ENCODE results near the gene AGBL1.

The AGBL1 gene

GRCh38 chr15:86079508-86080266, at the start of gene AGBL1:
TSS of gene AGBL1 (plus strand) at chr15:86079871.
- no peak for DNase-seq (ENCODE audit: low read depth in 2 of 2)

DNA sequence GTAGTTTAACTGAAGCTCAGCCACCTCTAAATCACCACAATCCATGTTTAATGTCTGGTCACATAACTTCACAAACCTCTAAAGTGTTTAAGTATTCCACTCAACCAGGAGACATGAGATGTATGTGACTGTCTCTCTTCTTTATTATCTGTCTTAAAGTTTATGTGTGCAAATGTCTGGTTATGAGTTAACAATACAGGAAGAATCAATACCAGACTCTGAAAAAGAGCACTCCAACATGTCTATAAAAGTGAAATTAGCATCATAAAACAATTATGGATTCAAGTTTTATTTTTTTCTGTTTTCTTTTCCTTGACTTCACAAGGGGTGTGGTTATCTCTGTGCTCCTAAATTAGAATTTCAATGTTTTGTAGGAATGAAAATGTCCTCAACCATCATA, 44.8 kb upstream of the AGBL1 start:
- no peak for DNase-seq (ENCODE audit: low read depth in 2 of 2)

DNA sequence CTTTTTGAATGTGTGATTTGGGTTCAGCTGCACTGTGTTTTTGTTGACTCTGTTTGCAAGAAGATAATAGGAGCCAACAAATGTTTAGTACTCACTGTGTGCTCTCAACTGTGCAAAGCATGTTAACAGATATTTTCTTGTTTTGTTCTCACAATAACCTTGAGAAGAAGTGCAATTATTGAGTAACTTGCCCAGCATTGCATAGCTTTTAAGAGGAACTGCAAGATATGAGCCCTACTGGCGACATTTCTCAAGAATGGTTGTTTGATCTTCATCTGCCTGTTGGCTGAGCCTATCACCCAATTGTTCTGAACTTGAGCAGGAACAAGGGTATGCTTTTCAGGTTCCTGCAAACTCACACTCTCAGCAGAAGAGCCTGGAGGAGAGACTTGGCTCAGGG, 43.4 kb upstream of the AGBL1 start:
- DNase-seq (ENCODE audit: low read depth in 2 of 2): no peak

DNA sequence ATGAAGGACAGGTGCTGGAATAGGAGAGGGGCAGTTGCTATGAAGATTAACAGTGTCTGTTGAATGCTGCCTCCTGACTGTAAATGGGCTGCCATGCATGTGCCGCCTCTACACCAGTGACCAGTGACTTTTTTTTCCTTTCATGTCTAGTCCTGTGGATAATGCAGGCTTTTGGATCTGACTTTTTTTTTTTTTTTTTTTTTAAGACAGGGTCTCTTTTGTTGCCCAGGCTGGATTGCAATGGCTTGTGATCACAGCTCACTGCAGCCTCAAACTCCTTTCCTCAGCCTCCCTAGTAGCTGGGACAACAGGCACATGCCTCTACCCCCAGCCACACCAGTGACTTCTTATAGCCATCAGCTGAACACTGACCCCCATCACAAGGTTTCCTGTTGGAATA, 41.2 kb upstream of the AGBL1 start:
- DNase-seq (ENCODE audit: low read depth in 2 of 2): no peak

DNA sequence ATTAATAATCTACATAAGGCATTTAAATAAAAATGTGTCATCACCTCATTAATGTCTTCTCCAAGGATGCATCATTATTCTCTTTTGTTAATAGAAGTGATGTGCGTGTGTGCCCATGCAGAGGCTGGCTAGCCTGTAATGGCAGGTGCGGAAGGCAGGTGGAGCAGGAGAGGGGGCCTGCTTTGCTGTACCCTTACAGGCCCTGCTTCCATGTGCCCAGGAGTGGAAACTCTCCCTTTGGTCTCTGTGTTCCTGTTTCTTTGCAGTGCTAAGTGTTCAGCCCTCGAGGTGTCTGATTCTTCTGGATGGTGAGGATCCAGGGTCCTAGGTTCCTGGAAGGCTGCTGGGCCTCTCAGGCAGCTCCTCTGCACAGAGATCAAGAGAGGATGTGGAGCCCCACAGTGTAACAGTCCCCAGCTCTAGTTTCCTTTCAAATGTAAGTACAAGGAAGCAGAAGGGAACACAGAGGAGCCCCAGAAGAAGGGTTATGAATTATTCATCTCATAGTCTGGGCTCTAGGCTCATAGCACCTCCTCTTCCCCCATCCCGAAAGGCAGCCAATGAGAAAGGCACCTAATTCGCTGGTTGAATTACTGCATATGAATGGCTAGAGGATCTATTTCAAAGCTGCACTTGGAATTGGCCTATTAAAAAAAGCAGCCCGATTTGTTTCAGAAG, 39.2 kb upstream of the AGBL1 start:
- no peak for DNase-seq (ENCODE audit: low read depth in 2 of 2)

DNA sequence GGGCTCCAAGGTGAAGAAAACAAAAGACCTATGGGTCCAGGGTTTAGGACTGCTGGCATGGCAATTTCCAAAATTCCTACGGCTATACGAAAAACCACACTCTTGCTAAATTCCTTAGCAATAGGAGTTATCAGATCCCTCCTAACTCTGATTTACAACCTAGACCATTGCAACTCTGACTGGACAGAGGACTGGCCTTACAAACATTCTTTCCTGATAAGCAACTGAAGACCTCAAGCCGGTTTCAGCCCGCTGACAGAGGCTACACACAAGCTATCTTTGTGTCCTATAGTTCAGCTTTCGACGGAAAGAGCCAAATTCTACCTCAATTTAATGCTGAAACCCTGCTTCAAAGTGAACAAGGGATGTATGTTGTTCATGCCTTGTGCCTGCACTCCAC, 38.3 kb upstream of the AGBL1 start:
- no peak for DNase-seq (ENCODE audit: low read depth in 2 of 2)

GRCh38 chr15:86042226-86042625, 37.4 kb upstream of the AGBL1 start:
- DNase-seq (ENCODE audit: low read depth in 2 of 2): no peak

GRCh38 chr15:86044981-86045380, 34.7 kb upstream of the AGBL1 start:
- no peak for DNase-seq (ENCODE audit: low read depth in 2 of 2)

GRCh38 chr15:86054338-86054737, 25.3 kb upstream of the AGBL1 start:
- no peak for DNase-seq (ENCODE audit: low read depth in 2 of 2)

GRCh38 chr15:86055688-86056087, 24.0 kb upstream of the AGBL1 start:
- DNase-seq (ENCODE audit: low read depth in 2 of 2): no peak

GRCh38 chr15:86059851-86060250, 19.8 kb upstream of the AGBL1 start:
- no peak for DNase-seq (ENCODE audit: low read depth in 2 of 2)

GRCh38 chr15:86060674-86061073, 19.0 kb upstream of the AGBL1 start:
- no peak for DNase-seq (ENCODE audit: low read depth in 2 of 2)

GRCh38 chr15:86061581-86061980, 18.1 kb upstream of the AGBL1 start:
- no peak for DNase-seq (ENCODE audit: low read depth in 2 of 2)

DNA sequence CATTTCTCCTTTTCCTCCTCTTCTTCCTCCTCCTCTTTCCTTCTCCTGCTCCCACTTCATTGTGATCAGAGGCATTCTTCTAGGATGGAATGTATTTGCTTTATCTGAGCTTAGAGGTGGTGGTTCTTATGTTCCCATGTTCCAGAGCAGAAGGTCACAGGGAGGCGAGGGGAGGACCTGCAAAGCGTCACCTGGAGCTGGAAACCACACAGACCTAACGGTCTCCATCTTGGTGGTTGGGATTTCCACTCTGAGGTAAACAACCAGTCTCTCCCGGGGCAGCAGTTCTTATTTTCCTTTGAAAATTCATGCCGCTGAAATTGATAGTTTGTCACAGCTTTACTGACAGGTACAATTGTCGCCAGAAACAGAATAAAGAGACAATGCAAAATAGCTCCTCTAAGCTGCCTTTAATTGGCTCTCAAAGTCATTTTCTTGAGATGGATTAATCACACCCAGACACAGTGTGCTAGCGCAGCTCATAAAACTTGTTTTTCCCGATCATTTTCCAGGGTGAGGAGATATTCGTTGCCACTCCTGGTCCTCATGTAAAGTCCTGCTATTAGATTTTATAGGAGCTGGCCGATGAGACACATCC, 16.9 kb upstream of the AGBL1 start:
- DNase-seq (ENCODE audit: low read depth in 2 of 2): no peak

GRCh38 chr15:86063356-86064095, 16.1 kb upstream of the AGBL1 start:
- no peak for DNase-seq (ENCODE audit: low read depth in 2 of 2)

DNA sequence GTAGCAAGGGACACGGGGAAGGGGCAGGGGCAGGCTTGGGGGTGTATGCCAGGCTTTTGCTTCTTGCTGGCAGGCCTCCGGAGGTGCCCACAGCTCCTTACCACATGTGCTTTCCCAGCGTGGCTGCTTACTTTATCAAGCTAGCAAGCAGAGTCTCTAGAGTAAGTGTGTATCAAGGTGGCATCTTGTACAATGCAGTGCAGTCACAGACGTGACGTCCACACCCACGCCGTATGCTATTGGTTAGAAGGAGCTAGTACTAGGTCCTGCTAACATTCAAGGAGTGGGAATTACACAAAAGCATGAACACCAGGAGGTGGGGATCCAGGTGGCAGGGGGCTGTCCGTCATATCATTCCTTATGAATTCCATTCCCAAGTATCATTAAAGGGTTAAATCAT, 15.3 kb upstream of the AGBL1 start:
- DNase-seq (ENCODE audit: low read depth in 2 of 2): no peak

GRCh38 chr15:86066174-86066834, 13.4 kb upstream of the AGBL1 start:
- DNase-seq (ENCODE audit: low read depth in 2 of 2): no peak

DNA sequence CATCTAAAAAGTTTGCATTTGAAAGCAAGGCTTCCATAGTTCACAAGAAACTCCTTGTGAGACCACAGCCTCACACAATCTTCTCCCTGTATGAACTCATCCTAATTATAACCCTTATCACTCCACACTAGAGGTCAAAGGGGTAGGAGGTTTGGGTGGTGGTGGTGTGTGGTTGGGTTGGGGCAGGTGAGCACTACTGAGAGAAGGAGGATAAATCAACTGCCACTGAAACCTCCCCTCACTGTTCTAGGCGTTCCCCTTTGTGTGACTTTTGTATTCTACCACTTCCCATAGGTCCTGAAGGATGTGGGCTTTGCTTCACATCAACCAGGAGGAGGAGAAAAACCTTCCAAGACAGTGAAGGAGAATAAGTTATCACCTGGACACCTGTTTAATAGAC, 6.4 kb upstream of the AGBL1 start:
- no peak for DNase-seq (ENCODE audit: low read depth in 2 of 2)

DNA sequence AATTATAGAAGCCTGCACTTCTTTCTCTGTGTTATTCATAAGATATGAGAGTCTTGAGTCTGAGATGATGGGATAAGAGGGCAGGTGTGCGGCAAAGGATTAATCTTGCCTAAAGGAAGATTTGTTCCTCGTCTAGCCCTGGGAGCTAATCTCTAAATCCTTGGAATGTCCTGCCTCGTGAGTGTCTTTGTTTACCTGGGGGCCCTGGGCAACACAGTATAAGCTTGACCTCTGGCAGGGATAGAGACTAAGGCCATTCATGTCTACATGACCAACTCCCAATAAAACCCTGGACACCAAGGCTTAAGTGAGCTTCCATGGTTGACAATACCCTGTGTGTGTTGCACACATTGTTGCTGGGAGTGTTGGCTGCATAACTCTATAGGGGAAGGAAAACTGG, 3.2 kb upstream of the AGBL1 start:
- DNase-seq (ENCODE audit: low read depth in 2 of 2): no peak

GRCh38 chr15:86077070-86077469, 2.6 kb upstream of the AGBL1 start:
- no peak for DNase-seq (ENCODE audit: low read depth in 2 of 2)

DNA sequence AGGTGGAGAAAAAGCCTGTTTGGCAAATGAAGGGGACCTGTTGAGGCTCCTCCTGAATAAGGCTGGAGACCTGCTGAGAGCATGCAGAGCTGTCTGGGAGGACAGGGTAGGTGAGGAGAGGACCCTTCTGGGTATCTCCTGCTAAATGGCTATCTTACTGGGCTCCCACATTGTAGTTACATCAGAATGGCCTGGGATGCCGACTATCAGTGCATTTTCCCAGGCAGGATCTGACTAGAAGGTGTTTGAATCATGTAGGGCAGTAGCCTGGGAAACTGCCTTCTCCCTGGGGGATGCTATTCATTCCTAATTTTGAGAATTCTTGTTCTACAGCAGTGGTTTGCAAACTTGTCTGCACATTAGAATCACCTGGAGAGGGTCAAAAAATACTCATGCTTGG, 631 bp downstream of the AGBL1 start:
- no peak for DNase-seq (ENCODE audit: low read depth in 2 of 2)
